ENCODE measurements around the gene GRM1.

GRCh38 chr6:146441907-146442306 lies 413.0 kb downstream of the GRM1 start:
- TF ChIP-seq, protein P1, sequence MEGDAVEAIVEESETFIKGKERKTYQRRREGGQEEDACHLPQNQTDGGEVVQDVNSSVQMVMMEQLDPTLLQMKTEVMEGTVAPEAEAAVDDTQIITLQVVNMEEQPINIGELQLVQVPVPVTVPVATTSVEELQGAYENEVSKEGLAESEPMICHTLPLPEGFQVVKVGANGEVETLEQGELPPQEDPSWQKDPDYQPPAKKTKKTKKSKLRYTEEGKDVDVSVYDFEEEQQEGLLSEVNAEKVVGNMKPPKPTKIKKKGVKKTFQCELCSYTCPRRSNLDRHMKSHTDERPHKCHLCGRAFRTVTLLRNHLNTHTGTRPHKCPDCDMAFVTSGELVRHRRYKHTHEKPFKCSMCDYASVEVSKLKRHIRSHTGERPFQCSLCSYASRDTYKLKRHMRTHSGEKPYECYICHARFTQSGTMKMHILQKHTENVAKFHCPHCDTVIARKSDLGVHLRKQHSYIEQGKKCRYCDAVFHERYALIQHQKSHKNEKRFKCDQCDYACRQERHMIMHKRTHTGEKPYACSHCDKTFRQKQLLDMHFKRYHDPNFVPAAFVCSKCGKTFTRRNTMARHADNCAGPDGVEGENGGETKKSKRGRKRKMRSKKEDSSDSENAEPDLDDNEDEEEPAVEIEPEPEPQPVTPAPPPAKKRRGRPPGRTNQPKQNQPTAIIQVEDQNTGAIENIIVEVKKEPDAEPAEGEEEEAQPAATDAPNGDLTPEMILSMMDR (IDR thresholded peaks at IDR 0.05), result no peak
- no peak for TF ChIP-seq POLR2A (IDR thresholded peaks at IDR 0.05)
